GM19351 (cell line): ENCODE data around the gene APOBEC3A.
A peak's percentile ranks its signal among the peaks of the same experiment; 100 is the strongest.
"Not testable (repeated sequence)": the region's sequence is repeated elsewhere in the genome, so short reads cannot be mapped to it uniquely, and the experiment has no call there.

Experiments
- ATAC-seq: cut with Tn5 transposase; IDR thresholded peaks from one replicate; pipeline ENCODE4 v1.9.1; 2021; ENCODE audit warnings: mild to moderate bottlenecking, moderate library complexity; ENCODE audit not compliant: unreplicated experiment

Gene APOBEC3A

GRCh38 chr22:38942702-38943101, 14.7 kb upstream of the APOBEC3A start:
- no peak for ATAC-seq

- ATAC-seq = no peak
Observed at GRCh38 chr22:38943201-38943600, 14.2 kb upstream of the APOBEC3A start.

- ATAC-seq = no peak
Observed at GRCh38 chr22:38943882-38944281, 13.5 kb upstream of the APOBEC3A start.

GRCh38 chr22:38944653-38945052, 12.8 kb upstream of the APOBEC3A start:
- no peak for ATAC-seq

GRCh38 chr22:38945706-38946338, 11.6 kb upstream of the APOBEC3A start:
- not testable (repeated sequence) for ATAC-seq

GRCh38 chr22:38946771-38947170, 10.6 kb upstream of the APOBEC3A start:
- no peak for ATAC-seq

GRCh38 chr22:38947321-38948140, 9.9 kb upstream of the APOBEC3A start:
- ATAC-seq = no peak

DNA sequence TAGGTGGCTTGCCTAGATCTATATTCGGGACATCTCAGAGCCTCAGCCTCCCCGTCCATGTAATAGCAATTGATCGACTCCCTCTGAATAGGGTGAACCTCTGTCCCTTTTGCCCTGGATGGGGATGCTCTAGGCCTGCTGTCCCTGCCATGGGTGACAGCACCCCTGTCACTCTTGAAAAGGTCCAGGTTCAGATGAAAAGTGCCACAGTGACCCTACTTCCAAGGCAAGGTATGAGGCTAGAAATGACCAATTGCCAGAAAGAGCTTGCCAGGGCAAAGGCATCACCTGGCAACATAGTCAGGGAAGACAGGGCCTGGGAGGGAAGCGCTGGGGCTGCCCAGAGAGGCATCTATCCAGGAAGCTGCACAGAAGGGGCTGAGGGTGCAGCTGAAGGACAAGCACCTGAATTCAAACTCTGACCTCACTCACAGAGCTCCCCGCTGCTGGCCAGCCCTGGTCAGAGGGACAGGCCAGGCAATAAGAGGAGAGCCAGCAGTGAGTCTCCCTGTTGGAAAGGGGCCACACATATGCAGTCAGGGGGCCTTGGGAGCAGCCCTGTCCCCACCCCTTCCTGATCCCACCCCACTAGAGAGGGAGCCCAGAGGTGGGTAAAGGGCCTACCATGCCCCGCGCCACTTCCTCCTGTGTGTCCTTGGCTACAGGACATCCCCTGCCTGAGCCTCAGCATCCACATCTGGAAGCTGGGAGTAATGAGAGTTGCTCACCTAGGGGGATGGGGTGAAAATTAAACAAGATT, 9.0 kb upstream of the APOBEC3A start:
- ATAC-seq = no peak

- ATAC-seq = no peak
Observed at GRCh38 chr22:38949889-38950405, 7.5 kb upstream of the APOBEC3A start.

DNA sequence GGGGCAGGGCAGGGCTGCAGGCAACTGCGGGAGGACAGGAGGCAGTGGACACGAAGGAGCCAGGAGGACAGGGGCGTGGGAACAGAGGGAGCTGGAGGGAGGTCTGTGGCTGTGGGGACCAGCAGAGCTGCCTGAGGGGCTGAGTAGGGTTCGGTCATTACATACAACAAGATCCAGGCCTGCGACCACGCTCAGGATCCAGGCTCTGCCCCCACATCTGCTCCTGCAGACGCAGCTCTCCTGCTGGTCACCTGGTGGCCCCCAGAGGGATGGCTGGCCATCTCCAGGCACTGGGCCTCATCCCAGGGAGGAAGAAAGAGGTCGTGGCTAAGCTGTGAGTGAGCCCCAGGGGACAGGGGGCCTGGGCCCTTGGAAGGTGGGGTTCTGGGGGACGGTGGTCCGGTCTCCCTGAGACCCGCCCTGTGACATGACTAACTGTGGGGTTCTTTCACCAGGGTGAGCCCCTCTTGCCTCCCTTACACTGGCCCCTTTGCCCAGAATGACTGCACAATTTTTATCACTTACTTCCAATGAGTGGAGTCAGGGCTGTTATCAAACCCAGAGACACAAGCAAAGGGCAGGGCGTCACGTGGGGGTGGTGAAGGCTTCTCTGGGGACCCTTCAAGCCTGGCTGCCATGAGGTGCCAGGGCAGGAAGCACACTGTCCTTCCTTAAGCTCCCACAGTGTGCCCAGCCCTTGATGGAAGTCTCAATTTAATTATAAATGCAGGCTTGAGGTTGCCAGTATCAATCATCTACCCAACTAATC, 6.7 kb upstream of the APOBEC3A start:
- ATAC-seq = no peak

DNA sequence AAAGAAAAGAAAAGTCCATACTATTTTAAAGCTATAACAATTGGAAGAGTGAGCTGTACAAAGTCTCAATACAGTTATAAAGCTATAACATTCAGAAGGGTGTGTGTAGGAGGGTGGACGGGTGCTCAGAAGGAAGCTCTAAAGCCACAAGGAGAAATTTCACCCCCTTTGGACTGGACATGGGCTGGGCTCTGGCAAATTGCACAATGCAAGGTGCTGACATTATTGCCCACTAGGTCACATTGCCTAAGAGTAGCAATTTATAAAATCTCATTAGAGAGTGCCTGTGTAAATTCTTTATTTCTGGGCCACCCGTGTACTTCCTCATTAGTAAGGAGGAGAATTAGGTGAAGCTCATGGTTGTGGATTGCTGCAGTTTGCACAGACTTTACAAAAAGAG, 5.7 kb upstream of the APOBEC3A start:
- no peak for ATAC-seq

DNA sequence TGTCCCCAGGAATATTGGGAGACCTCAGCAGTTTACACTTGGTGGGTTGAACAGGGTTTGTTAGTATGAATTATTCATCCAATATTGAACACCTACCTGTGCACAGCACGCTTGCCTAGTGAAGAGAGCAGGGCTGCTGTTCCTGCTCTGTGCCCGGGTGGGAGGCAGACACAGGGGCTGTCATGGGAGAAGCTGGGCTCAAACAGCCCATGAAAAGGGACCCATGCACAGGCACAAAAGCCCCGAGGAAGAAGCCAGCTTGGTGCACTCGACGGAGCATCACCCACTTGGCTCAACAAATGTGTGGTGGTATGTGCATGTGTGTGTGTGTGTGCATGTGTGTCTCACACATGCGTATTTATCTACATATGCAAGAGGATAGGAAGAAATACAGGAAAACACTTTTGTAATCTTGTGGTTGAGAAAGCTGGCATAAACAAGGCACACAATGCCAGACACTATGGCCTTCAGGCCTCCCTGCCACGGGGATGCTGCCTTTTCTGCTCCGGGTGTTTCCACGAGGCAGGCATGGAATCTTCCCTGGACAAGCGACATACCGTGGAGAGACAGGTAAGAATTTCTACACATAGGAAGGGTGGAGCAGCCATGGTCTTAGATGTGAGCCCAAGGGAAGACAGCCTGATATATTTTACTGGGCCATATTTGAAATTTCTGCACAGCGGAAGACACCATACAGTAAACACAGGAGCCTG, 5.0 kb upstream of the APOBEC3A start:
- ATAC-seq = no peak

- ATAC-seq = no peak
Observed at GRCh38 chr22:38953091-38953490, 4.3 kb upstream of the APOBEC3A start.

DNA sequence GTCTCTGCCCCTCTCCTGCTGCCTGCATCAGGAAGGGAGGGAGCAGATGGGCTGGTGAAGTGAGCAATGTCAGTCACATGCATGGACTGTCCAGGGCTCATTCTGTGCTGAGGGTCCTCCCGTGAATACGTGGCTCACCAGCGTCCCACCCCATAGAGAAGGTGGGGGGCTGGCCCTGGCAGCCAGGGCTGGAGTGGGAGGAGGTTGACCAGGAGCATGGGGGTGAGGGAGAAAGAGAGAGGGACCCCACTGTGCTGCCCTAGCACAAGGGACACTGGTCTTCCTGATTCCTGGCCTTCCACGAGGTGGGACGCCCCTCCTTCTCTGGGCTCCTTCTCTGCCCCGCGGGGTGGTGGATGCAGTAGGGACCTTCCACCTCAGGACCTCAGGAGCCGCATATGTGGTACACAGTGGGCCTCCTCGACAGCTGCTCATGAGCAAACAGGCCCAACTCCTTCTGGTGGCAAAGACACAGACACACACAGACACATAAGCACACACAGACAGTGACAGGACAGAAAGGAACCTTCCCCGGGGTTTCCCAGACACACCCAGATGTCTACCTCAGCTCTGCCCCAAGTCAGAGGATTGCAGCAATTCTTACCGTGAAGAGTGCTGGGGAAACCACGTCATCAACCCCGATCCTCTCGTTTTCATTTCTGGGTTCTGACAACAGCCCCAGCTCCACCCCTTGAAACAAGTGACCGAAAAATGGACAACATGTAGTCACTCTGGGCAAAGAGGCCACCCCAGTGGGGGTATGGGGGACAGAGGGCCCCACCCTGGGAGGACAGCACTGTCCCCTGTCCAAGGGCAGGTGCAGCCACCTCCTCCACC, 3.6 kb upstream of the APOBEC3A start:
- ATAC-seq = peak; percentile 79

GRCh38 chr22:38954414-38955043, 2.9 kb upstream of the APOBEC3A start:
- peak; percentile 11 for ATAC-seq

DNA sequence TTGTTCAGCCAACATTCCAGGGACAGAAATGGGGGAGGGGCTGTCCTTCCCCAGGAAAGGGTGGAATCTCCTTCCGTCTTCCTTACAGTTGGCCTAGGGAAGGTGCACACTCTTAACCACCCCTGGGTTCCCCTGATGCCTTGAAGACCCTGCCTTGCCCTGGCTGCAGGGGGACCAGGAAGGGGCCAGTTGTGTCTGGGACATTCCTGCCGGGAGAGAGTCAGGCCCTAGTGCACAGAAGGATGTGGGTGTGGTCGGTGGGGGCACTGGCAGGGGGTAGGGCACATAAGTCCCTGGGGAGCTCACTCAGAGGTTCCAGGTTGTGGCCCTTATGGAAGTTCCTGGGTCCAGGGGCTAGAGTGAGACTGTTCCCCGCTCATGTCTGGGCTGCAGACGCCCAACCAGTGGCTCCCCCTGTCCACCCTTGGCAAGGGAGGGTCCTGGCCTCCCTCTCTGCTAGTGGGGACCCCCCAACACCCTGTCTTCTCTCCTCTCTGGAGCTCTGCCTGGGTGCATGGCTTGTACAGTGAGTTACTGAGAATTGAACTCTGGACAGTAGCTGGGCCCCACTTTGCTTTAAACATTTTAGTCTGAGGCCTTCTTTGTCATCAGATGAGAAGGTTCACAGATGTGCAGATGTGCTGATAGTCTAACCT, 2.0 kb upstream of the APOBEC3A start:
- no peak for ATAC-seq

DNA sequence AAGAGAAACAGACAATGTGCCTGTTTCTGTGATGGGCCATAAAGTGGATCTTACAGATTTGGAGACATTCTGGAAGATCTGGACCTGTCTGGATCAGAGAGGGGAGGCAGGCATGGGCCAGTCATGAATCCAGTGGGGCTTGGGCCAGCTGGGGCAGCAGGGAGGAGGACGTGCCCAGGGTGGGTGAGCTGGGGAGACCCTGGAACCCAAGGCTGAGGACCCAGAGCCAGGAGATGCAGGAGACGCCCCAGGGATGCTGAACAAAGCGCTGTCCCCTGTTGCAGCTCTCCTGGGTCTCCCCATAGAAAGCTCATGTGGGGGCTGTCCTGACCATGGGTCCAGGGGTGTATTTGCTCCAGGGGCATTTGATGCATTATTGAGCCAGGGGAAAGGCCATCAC, 1.5 kb upstream of the APOBEC3A start:
- no peak for ATAC-seq

DNA sequence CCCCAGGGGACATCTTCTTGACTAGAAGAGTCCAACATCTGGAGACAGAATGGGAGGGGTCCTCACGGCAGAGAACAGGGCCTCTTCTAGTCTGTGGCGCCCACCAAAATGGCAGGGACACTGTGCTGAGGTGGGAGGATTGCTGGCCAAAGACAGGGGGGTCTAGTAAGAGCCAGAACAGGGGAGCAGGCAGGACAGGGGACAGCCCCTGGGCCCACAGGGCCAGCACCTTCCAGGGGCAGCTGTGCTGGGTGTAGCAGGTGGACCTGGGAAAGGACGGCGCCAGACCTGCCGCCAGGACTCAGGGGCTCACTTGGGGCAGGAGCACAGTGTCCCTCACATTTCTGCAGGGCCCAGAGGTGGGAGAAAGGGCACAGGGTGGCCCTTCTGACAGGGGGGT, 858 bp upstream of the APOBEC3A start:
- no peak for ATAC-seq
